IPS-11a (cell line): ENCODE data around the gene PRSS22.
A peak's percentile ranks its signal among the peaks of the same experiment; 100 is the strongest.
"Not testable (repeated sequence)": the region's sequence is repeated elsewhere in the genome, so short reads cannot be mapped to it uniquely, and the experiment has no call there.

Experiments
- H3K4me3 ChIP-seq: one replicate; pipeline ENCODE4 v1.5.1; 2013; ENCODE audit warnings: low read depth, low read length, control low read depth

Gene PRSS22, protein sequence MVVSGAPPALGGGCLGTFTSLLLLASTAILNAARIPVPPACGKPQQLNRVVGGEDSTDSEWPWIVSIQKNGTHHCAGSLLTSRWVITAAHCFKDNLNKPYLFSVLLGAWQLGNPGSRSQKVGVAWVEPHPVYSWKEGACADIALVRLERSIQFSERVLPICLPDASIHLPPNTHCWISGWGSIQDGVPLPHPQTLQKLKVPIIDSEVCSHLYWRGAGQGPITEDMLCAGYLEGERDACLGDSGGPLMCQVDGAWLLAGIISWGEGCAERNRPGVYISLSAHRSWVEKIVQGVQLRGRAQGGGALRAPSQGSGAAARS

GRCh38 chr16:2857451-2858244 is at the start of gene PRSS22:
Gene PRSS22, minus strand, starts transcription at chr16:2858170. Its CDS starts 66 bp downstream, at chr16:2858104.
- peak within 1 kb of the TSS; percentile 48 for H3K4me3 ChIP-seq

DNA sequence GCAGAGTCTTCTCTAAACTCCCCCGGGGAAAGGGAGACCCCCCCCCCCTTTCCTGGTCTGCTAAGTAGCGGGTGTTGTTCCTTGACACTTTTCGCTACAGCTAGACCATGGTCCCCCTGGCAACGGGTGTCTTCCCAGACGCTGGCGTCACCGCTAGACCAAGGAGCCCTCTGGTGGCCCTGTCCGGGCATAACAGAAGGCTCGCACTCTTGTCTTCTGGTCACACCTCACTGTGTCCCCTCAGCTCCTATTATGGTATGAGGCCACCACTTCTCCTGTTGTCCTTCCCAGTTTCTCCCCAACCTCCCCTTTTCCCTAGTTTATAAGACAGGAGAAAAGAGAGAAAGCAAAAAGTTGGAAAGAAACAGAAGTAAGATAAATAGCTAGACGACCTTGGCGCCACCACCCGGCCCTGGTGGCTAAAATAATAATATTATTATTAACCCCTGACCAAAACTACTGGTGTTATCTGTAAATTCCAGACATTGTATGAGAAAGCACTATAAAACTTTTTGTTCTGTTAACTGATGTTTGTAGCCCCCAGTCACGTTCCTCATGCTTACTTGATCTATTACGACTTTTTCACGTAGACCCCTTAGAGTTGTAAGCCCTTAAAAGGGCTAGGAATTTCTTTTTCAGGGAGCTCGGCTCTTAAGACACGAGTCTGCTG is 49.2 kb upstream of the PRSS22 start:
- not testable (repeated sequence) for H3K4me3 ChIP-seq

DNA sequence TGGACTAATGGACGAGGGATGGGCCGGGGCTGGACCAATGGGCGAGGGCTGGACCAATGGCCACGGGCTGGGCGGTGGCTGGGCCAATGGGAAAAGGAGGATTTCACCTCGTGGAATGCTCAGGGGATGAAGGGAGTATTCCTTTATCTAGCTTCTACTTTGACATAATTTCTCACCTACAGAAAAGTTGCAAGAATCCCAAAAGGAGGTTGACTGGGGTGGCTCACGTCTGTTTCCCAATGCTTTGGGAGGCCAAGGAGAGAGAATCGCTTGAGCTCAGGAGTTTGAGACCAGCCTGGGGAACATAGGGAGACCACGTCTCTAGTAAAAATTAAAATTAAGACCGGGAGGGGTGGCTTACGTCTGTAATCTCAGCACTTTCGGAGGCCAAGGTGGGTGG is 48.0 kb upstream of the PRSS22 start:
- no peak overlapping the region for H3K4me3 ChIP-seq

DNA sequence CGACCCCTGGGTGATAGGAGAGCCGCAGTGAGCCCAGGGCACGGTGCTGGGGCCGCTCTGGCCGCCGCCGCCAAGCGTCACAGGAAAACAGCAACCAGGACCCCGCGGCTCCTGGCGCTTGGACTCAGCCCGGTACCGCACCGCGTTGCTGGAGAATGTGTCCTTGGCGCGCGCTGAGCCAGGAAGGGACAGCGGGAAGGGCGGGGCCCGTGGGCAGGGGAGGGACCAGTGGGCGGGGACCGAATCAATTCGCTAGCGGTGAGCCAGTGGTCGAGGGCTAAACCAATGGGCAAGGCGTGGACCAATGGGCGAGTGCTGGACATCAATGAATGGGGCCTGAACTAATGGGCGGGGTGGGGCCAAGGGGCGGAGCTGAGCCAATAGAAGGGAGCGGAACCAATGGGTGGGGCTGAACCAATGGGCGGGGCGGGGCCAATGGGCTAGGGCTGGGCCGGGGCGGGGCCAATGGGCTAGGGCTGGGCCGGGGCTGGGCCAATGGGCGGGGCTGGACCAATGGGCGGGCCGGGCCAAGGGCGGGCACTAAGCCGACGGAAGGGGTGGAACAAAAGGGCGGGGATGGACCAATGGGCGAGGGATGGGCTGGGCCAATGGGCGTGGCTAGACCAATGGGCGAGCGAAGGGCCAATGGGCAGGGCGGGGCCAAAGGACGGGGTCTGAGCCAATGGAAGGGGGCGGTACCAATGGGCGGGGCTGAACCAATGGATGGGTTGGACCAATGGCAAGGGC is 47.4 kb upstream of the PRSS22 start:
- peak overlapping the region; percentile 83 for H3K4me3 ChIP-seq

GRCh38 chr16:2904922-2905240 is 46.9 kb upstream of the PRSS22 start:
- H3K4me3 ChIP-seq: peak overlapping the region; percentile 83

GRCh38 chr16:2904100-2904921 is 46.3 kb upstream of the PRSS22 start:
- peak overlapping the region; percentile 83 for H3K4me3 ChIP-seq

DNA sequence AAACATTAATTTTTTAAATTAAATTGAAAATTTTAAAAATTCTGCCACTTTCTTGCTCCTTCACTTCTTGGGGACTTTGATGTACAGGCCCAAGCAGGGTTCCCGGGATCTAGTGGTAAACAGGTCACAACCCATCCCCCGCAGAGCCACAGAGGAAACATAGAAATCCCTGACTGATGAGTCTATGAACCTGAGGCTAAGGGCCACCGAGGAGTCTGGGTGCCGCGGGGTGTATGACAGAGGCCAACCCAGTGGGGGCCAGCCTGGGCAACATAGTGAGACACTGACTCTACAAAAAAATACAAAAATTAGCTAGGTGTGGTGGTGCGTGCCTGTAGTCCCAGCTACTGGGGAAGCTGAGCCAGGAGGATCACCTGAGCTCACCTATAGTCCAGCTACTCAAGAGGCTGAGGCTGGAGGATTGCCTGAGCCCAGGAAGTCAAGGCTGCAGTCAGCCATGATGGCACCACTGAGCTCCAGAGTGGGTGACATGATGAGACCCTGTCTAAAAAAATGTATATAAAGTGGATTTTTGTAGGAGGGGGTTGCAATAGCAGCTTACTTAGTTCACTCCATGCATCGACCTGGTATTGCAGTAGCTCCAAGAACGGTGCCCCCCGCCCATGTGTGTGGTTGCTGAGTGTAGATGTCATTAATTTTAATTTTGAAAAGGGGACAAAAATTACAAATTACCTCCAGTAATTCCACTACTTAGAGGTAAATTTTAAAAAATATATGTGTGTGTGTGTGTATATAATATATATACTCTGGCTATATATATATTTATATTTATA is 44.6 kb upstream of the PRSS22 start:
- no peak overlapping the region for H3K4me3 ChIP-seq

DNA sequence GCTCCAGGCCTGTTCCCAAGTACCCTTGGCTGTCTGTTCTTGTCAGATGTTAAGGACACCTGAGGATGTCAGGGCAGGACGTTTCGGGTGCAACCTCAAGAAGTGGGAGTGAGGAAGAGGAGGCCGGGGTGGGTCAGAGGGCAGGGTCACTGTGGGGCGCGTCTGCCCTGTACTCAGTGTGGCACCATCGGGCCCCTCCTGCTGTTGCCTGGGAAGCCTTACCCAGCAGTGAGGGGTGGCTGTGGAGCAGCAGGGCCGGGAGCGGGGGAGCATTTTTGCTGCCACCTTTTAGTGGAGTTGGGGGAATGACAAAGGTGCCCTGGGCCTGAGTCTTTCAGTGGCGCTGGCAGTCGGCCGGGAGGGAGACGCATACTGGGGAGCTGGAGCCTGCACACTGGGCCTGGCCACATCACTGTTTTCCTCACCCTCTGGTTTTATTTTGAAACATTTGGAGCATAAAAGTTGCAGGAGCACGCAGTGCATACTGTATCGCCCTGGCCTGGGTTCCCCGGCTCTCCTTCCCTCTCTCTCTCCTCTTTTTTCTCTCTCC is 42.6 kb upstream of the PRSS22 start:
- no peak overlapping the region for H3K4me3 ChIP-seq

DNA sequence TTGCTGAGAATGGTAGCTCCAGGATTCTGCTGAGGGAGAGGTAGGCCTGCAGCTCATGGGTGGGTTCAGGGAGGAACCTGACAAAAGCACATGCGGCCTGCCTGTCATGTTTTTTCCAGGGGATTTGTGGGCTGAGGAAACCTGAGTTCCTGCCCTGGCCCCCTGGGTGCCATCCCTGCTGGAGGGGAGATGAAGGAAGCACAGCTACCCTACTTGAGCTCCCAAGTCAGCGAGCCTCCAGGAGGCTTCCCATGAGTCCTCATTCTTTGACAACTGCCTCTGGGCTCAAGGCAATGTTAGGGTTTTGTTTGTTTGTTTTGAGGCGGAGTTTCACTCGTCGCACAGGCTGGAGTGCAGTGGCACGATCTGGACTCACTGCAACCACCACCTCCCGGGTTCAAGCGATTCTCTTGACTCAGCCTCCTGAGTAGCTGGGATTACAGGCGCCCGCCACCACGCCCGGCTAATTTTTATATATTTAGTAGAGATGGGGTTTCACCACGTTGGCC is 41.6 kb upstream of the PRSS22 start:
- H3K4me3 ChIP-seq: no peak overlapping the region

- no peak overlapping the region for H3K4me3 ChIP-seq
Measured at GRCh38 chr16:2898831-2899563, 41.0 kb upstream of the PRSS22 start.

DNA sequence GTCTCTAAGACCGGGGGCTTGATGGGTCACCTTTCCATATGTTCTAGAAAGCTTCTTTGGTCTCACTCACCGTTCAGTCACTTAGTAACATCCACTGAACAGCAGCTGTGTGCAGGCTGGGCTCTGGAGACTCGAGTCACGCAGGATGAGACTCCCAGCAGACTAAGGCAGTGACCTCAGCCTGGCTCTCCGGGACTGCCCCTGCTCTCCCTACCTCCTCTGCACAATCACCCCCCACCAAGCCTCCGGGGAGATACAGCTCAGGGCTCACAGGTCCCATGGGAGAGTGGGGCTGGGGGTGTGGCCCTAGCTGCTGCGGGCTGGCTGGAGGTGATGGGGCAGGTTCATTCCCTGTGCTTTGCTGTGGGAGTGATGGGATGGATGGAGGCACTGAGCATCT is 39.1 kb upstream of the PRSS22 start:
- H3K4me3 ChIP-seq: no peak overlapping the region

GRCh38 chr16:2896480-2897010 is 38.6 kb upstream of the PRSS22 start:
- no peak overlapping the region for H3K4me3 ChIP-seq

- H3K4me3 ChIP-seq: no peak overlapping the region
Measured at GRCh38 chr16:2895813-2896212, 37.8 kb upstream of the PRSS22 start.

- no peak overlapping the region for H3K4me3 ChIP-seq
Measured at GRCh38 chr16:2894231-2894630, 36.3 kb upstream of the PRSS22 start.

GRCh38 chr16:2884041-2884451 is 26.1 kb upstream of the PRSS22 start:
- peak overlapping the region; percentile 82 for H3K4me3 ChIP-seq

- H3K4me3 ChIP-seq: peak overlapping the region; percentile 82
Measured at GRCh38 chr16:2883458-2883908, 25.5 kb upstream of the PRSS22 start.

- peak within 1 kb of the TSS; percentile 82 for H3K4me3 ChIP-seq
Measured at GRCh38 chr16:2882650-2883457, 24.9 kb upstream of the PRSS22 start, which contains the start of gene FLYWCH2. Gene FLYWCH2, plus strand, starts transcription at chr16:2883215. Its CDS starts 13,235 bp downstream, at chr16:2896450.
